Fibroblast of villous mesenchyme (primary cell): ENCODE data around the gene ANKRD50. TPM values are rescaled to one million over a fixed set of nuclear protein-coding genes. Genes with fewer than 3 reads are reported as not detected.

Experiments used
- DNase-seq: peaks from one replicate; pipeline ENCODE4 v3.0.0-alpha.2; 2010; ENCODE audit warnings: low read depth
- H3K4me3 ChIP-seq: 2 replicates; pipeline ENCODE4 v1.5.1; 2011; ENCODE audit warnings: low read depth, mild to moderate bottlenecking, low read length
- total RNA-seq: library from RNA; depleted of rRNA; stranded (reverse); fragments of >200 nt; gene quantifications from 2 replicates; pipeline ENCODE4 v1.2.3, GENCODE V29; 2012
- TF ChIP-seq, protein P1 (sequence below): IDR thresholded peaks from 2 replicates; pipeline ENCODE4 v1.5.1; 2012; ENCODE audit warnings: low read depth, mild to moderate bottlenecking, low read length; ENCODE audit not compliant: insufficient read depth

The ANKRD50 gene, protein sequence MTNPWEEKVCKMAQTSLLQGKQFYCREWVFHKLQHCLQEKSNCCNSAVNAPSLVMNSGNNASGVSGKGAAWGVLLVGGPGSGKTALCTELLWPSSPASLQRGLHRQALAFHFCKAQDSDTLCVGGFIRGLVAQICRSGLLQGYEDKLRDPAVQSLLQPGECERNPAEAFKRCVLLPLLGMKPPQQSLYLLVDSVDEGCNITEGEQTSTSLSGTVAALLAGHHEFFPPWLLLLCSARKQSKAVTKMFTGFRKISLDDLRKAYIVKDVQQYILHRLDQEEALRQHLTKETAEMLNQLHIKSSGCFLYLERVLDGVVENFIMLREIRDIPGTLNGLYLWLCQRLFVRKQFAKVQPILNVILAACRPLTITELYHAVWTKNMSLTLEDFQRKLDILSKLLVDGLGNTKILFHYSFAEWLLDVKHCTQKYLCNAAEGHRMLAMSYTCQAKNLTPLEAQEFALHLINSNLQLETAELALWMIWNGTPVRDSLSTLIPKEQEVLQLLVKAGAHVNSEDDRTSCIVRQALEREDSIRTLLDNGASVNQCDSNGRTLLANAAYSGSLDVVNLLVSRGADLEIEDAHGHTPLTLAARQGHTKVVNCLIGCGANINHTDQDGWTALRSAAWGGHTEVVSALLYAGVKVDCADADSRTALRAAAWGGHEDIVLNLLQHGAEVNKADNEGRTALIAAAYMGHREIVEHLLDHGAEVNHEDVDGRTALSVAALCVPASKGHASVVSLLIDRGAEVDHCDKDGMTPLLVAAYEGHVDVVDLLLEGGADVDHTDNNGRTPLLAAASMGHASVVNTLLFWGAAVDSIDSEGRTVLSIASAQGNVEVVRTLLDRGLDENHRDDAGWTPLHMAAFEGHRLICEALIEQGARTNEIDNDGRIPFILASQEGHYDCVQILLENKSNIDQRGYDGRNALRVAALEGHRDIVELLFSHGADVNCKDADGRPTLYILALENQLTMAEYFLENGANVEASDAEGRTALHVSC (N-terminal part only)
- 27.1 and 31.1 TPM in 2 replicates for total RNA-seq

DNA sequence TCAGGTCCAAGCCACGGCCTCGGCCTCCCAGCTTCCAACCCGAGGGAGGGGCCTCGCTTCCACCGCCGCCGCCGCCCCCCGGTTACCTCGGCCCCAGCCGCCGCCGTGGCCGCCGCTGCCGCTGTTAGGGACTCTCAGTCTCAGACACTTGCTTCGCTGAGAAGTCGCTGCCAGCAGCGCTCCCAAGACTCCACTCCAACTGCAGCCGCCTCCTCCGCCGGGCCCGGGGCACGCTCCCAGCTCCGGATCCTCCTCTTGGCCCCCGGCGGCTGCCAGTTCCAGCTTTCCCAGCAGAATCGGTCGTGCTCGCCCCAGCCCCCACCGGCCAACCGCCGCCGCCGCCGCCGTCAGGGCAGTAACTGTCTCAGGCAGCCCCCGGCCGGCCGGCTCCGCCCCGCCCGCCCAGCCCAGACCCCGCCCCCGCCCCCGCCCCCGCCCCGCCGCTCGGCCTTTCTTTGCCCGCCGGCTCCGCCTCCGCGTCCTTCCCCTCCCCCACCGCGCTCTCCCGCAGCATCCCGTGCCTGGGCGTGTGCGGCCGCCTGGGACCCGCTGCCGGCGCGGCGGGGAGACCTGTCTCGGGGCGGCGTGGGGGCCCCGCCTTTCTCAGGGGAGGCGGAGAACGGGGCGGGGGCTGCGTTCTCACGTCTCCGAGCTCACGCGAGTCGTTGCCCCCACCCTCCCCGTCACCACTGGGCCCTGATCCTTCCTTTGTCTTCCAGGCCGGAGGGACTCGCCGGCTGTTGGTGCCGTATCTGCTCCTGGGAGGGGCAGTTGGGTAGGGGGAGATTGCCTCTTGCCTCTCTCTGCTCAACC lies at the start of gene ANKRD50:
TSS of gene ANKRD50 (minus strand) at position 361 of the 813 bp plus-strand sequence. CDS start 2,221 bp downstream, outside the sequence.
- DNase-seq = peak; percentile 95
- peak within 1 kb of the TSS; percentile 95 for H3K4me3 ChIP-seq
- TF ChIP-seq, protein P1, sequence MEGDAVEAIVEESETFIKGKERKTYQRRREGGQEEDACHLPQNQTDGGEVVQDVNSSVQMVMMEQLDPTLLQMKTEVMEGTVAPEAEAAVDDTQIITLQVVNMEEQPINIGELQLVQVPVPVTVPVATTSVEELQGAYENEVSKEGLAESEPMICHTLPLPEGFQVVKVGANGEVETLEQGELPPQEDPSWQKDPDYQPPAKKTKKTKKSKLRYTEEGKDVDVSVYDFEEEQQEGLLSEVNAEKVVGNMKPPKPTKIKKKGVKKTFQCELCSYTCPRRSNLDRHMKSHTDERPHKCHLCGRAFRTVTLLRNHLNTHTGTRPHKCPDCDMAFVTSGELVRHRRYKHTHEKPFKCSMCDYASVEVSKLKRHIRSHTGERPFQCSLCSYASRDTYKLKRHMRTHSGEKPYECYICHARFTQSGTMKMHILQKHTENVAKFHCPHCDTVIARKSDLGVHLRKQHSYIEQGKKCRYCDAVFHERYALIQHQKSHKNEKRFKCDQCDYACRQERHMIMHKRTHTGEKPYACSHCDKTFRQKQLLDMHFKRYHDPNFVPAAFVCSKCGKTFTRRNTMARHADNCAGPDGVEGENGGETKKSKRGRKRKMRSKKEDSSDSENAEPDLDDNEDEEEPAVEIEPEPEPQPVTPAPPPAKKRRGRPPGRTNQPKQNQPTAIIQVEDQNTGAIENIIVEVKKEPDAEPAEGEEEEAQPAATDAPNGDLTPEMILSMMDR = no peak

DNA sequence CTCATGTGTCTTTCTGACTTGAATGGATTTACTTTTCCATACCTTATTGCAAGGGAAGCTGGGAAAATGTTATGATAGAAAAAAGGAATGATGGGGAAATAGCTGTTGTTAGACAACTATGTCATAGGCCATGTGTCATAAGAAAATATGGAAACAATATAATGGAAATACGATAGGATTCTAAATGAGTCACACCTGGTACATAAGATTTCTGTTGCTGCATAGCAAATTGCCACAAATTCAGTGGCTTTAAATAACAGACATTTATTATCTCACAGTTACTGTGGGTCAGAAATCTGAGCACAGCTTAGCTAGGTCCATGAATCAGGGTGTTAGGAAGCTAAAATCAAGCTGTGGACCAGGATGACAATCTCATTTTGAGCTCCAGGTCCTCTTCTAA lies 44.6 kb upstream of the ANKRD50 start:
- TF ChIP-seq, protein P1 = no peak
- H3K4me3 ChIP-seq = no peak overlapping the region
- peak; percentile 30 for DNase-seq

DNA sequence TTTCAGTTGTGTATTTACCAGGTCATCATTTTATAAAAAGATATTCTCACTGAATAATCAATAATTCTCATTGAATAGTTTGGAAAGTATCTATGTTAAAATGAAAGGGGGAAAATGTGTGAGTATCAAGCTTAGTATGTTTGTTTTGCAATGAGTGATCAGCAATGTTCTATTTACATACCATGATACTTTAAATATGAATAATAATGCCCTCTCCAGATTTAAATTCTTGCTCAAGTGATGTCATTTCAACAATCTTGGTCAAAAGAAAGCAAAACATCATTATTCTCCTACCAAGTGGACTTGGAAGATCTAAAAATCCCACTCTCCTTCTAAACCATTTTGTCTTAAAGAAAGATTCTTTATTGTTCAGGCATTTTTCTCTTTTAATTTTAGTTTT lies 42.1 kb upstream of the ANKRD50 start:
- TF ChIP-seq, protein P1 = no peak
- peak; percentile 43 for DNase-seq
- no peak overlapping the region for H3K4me3 ChIP-seq

DNA sequence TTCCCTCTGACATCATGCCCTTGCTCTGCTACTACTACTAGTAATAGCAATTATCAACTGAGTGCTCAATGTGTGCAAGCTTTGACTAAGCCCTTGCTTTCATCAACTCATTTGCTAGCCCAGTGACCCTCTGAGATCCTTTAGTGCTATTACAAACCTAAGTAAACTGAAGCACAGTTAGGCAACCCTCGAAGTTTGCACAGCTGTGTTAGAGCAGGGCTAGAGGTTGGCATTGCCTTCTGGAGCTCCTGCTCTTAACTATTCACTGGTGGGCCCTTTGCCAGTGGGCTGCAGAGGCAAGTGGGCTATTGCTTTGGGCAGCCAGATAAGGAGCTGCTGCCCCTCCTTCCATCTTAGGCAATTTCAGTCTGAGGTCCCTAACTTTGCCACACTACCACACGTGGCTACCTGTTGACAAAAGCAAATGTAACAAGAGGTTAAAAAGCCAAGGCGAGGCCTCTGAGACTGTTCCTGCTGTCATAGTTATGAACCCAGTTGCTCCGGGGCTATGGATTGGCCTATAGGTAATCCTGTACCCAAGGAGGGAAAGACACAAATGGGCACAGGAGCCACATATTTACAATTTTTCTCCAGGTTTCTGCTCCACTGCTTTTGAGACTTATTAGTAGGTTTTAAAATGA lies 41.5 kb upstream of the ANKRD50 start:
- no peak for DNase-seq
- TF ChIP-seq, protein P1 = no peak
- no peak overlapping the region for H3K4me3 ChIP-seq

DNA sequence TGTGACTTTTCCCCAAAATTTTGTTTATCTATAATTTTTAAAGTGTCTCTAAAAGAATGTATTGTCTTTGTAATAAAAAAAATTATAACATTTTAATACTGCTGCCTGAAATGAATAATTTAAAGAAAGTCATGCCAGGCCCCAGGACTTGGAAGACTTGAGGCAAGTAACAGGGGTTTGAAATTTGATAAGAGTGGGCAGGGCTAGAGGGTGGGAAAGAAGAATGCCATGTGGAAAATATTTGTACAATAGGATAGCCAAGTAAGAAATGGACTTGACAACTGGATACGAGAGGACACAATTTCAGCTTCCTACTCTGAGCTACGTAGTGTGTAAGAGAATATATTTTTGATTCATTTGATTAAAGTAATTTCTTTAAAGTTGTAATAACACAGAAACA lies 36.9 kb upstream of the ANKRD50 start:
- TF ChIP-seq, protein P1 = no peak
- no peak for DNase-seq
- H3K4me3 ChIP-seq = no peak overlapping the region

DNA sequence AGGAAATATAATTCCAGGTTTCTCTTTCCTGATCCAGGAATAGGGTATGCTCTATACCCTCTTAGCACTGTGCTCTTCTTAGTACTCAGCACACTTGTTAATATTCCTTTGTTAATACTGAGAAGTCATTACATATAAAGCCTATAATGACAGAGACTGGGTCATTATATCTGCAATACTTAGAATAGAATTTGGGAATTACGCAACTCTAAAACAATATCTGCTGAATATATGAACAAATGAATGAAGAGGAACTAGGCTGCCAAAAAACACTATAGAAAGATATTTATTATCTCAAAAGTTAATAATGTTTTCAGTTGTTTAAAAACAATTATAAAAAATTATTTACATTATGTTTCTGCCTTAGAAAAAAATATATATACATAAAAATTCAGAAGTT lies 36.4 kb upstream of the ANKRD50 start:
- no peak overlapping the region for H3K4me3 ChIP-seq
- no peak for DNase-seq
- TF ChIP-seq, protein P1 = no peak
